COLO829 (cell line): ENCODE results near the gene RAB37.

Experiments used
- DNase-seq: peaks from one replicate; pipeline ENCODE4 v3.0.0; 2012; ENCODE audit warnings: low spot score

RAB37 gene

GRCh38 chr17:74736513-74737298, at the start of gene RAB37:
Gene RAB37 (plus strand): TSS chr17:74737256. CDS start chr17:74737273, 17 bp downstream.
- DNase-seq = no peak

- DNase-seq = no peak
These were observed 49.2 kb upstream of the RAB37 start for GRCh38 chr17:74687886-74688285.

GRCh38 chr17:74690409-74690825, 46.6 kb upstream of the RAB37 start:
- DNase-seq = no peak

- no peak for DNase-seq
These were observed 45.9 kb upstream of the RAB37 start for GRCh38 chr17:74691151-74691550.

- DNase-seq = no peak
These were observed 43.0 kb upstream of the RAB37 start for GRCh38 chr17:74694081-74694480.

- DNase-seq = no peak
These were observed 41.4 kb upstream of the RAB37 start for GRCh38 chr17:74695629-74696028.

GRCh38 chr17:74697515-74697914, 39.5 kb upstream of the RAB37 start:
- DNase-seq = no peak

- DNase-seq = no peak
These were observed 39.0 kb upstream of the RAB37 start for GRCh38 chr17:74698069-74698468.

- no peak for DNase-seq
These were observed 37.8 kb upstream of the RAB37 start for GRCh38 chr17:74699236-74699635.

GRCh38 chr17:74702116-74702871, 34.8 kb upstream of the RAB37 start:
- no peak for DNase-seq

- no peak for DNase-seq
These were observed 33.7 kb upstream of the RAB37 start for GRCh38 chr17:74703311-74703710.

- DNase-seq = no peak
These were observed 32.5 kb upstream of the RAB37 start for GRCh38 chr17:74704544-74704943.

GRCh38 chr17:74711058-74711824, 25.8 kb upstream of the RAB37 start:
- no peak for DNase-seq

- no peak for DNase-seq
These were observed 24.8 kb upstream of the RAB37 start for GRCh38 chr17:74712301-74712700.

GRCh38 chr17:74712756-74713155, 24.3 kb upstream of the RAB37 start, which contains the start of gene CD300LF:
Gene CD300LF (minus strand): TSS chr17:74712923. CDS start chr17:74712866, 57 bp downstream.
- DNase-seq = no peak

GRCh38 chr17:74713171-74713755, 23.8 kb upstream of the RAB37 start:
- DNase-seq = no peak

GRCh38 chr17:74715144-74715543, 21.9 kb upstream of the RAB37 start:
- no peak for DNase-seq

- no peak for DNase-seq
These were observed 16.6 kb upstream of the RAB37 start for GRCh38 chr17:74720506-74720905.

- DNase-seq = no peak
These were observed 14.3 kb upstream of the RAB37 start for GRCh38 chr17:74722782-74723181.

- no peak for DNase-seq
These were observed 13.2 kb upstream of the RAB37 start for GRCh38 chr17:74723891-74724290.

- no peak for DNase-seq
These were observed 11.9 kb upstream of the RAB37 start for GRCh38 chr17:74725111-74725510.

- no peak for DNase-seq
These were observed 8.9 kb upstream of the RAB37 start for GRCh38 chr17:74728033-74728701.
